GM19238 (cell line): ENCODE results near the gene ELMOD1.

Experiments used
- DNase-seq: peaks from one replicate; pipeline ENCODE4 v3.0.0; 2011; ENCODE audit warnings: low spot score; ENCODE audit not compliant: insufficient read length

Gene ELMOD1

GRCh38 chr11:107583629-107584195 is 7.2 kb upstream of the ELMOD1 start:
- no peak for DNase-seq

DNA sequence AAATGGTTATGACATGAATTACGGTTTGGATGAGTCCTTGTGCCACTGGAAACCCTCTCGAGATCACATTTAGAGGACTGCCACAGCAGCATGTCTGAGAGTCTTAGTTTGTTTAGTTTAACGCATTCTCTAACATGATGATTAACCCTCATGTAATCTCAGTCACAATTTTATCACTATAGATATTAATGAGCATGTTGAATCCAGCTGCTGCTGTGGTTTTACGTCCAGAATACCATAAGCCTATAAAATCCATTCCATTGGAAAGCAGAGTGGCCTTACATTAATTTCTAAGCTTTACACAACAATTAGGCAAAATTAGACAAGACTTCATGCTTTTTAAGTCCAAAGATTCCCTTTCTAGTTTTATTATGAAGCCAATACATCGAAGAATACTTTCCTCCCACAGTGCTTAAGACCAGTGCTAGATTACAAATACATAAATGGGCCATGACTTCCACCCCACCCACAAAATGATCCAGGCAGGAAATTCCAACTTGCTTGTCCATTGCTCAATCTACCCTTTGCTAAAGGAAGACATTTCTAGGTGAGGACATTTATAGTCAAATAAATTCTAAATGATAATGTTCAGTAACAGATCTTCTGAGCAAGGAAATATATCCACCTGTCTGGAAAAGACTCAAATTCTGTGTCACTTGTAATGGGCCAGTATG is 3.5 kb upstream of the ELMOD1 start:
- no peak for DNase-seq

DNA sequence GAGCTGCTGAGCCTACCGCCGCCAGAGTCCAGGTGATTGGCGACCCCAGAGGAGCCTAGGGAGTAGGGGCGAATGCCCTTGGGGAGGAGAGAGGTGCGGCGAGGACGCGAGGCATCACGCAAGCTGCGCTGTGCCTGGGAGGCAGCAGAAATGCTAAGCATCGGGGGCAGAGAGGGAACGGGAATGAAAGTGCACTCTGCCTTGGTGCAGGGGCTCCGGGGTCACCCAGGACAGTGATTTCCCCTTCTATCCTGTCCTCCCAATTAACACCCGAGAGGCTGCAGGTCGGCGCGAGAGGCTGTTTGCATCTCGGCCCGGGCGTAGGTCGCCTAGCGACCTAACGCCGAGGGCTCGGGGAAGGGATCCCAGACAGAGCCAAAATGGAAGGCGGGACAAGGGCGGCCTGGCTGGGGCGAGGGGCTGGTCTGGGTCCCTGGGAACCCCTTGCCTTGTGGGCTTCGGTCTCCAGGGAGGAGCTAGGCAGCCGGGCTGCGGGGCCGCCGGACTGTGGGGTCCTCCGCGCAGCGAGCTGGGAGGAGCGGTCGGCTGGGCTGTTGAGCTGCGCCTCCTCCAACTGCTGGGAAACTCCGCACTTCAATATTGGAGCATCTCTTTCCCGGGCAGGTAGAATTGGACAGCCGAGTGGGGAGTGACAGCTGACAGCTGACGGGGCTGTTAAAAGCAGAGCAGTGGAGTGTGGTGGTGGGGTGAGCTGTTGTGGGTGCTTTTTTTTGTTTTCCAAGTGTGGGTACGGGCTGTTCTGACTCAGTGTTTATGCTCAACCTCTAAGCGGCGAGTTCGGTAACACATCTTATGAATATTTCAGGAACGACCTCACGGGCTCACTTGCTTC is 657 bp downstream of the ELMOD1 start:
- DNase-seq = no peak

GRCh38 chr11:107592231-107592590 is 1.3 kb downstream of the ELMOD1 start:
- DNase-seq = no peak

DNA sequence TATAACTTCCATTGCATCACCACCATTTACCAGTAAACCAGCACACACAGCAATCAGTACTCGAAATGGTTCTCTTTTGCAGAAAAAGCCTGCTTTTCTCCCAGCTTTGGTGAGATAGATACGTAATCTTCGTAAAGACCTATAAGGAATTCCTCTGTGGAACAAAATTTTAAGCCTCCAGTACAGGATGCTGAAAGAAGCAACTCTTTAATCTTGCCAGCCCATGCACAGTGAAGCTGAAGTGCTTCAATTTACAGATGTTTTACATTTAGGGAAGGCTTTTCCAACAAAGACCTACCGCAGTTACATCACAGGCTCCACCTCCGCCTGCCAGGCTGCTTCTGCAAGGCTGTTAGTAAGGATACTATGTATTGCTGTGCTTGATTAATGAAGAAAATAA is 1.9 kb downstream of the ELMOD1 start:
- DNase-seq = no peak

GRCh38 chr11:107593951-107594350 is 3.0 kb downstream of the ELMOD1 start:
- DNase-seq = no peak

DNA sequence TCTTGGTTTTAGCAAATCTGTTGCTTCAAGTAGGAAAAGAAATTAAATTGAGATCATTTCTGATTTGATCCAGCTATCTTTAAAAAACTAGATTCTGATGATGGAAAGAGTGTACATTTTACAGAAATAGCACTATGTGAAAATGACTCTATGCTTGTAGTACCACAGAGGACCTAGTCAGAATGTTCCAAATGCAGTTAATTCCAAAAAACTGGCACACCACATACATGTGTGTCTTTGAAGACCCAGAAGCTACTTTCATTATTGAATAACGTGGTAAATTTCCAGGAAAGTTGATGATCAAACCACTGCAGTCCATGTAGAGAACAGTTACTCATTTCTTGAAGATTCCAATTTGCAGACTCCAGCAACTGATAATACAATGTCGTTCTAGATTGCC is 3.8 kb downstream of the ELMOD1 start:
- DNase-seq = no peak

DNA sequence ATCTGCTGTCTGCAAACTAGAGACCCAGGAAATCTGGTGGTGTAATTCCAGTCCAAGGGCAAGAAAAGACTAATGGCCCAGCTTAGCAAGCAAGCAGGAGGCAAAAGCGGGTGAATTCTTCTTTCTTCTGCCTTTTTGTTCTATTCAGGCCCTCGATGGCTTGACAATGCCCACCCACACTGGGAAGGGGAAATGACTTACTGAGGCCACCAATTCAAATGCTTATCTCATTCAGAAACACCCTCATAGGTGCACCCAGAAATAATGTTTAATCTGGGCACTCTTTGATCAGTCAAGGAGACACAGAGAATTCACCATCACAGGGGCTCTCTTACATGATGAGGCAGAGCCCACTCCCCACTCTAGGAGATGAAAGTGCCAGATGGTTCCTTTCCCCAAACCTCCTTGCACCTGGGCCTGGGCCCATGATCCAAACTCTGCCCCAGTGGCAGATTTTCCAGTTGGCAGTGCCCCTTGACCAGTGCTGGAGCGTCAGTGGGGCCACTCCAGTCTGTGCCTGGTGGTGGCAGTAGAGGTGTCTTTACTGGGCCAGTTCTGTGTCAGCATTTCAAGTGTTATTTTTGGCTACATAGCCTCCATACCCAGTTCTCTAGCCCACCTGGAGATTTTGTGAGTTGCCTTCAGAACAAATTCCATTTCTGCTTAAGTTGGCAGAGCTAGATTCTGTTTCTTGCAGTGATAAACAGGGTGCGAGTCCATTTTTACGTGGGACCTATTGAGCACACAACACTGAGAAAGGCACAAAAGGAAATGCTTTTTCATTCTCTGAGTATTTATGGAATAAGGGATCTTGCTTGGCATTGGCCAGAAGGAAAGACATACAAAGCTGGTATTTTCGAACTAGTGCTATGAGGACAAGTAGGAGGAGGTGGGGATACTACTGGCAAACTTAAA is 7.5 kb downstream of the ELMOD1 start:
- no peak for DNase-seq

GRCh38 chr11:107605061-107606006 is 14.4 kb downstream of the ELMOD1 start:
- no peak for DNase-seq

- no peak for DNase-seq
These were observed 15.2 kb downstream of the ELMOD1 start for GRCh38 chr11:107606141-107606540.

GRCh38 chr11:107608809-107609208 is 17.9 kb downstream of the ELMOD1 start:
- DNase-seq = no peak

GRCh38 chr11:107609400-107610218 is 18.7 kb downstream of the ELMOD1 start:
- no peak for DNase-seq

- no peak for DNase-seq
These were observed 21.5 kb downstream of the ELMOD1 start for GRCh38 chr11:107612445-107612844.

GRCh38 chr11:107619926-107620325 is 29.0 kb downstream of the ELMOD1 start:
- DNase-seq = no peak

DNA sequence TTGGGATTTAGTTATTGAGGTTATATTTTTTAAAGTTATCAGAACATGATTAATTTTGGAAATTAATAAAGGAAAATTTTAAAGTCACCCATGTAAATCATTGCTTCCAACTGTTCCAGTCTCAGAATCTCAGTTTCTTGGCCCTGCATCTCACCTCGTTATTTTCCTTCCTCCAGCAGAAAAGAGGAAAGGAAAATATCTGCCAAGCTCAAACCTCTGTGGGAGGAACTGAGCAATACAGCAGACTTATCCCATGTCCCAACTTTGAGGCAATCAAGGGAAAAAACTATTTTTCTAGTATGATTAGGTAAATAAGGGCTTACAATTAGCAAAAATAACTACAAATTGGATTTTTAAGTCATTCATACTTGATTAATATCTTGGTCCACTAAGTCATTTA is 30.1 kb downstream of the ELMOD1 start:
- no peak for DNase-seq

DNA sequence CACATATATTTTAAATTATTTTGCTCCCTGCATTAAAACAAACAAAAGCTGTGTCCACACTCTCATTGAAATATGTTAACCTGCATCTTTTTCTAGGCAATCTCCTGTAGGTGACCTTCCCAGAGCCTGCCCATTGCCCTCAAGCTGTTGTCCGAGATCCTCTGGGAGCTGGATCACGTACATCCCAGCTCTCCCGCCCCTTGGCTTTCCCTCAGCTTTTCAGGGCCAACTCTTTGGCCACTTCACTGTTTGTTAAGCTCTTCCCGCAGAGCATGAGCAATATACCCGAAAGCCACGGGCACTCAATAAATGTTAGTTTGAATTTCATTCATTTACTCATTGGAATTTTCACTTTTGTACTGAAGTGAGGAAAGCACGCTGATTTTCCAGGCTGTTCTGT is 32.2 kb downstream of the ELMOD1 start:
- DNase-seq = no peak

GRCh38 chr11:107624983-107625684 is 34.2 kb downstream of the ELMOD1 start:
- DNase-seq = no peak

DNA sequence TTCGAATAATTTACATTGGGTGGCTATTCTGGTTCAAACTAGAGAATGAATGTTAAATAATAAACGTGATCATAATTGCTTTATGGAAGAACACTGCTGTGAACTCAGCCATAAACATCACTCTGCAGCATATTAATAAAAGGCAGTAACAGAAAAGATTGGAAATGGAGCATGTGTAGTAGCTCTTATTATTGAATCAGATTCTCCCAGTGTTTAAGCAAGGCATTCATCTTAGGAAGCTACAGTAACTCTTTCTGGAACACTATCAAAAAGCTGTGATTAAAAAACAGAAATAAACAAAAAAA is 34.7 kb downstream of the ELMOD1 start:
- DNase-seq = no peak

DNA sequence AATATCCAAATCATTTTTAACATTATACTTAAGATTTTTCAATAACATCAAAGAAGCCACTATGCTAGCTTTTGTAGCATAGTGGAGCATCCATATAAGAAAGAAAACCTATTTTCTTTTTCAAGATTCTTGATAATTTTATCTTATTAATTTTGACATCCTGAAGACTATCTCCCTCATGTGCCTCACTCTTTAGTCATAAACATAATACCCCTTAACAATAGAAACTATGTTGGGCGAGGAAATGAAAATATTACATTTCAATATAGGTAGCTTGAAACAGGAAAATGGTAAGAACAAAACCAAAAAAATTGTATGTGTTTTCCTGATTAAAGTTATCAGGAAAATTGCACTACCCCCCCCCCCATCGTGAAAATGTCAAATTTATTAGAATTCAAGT is 40.1 kb downstream of the ELMOD1 start:
- DNase-seq = no peak
